Mesothelial cell of epicardium (in vitro differentiated cells): ENCODE measurements around the gene OGDH. TPM values are rescaled to one million over a fixed set of nuclear protein-coding genes. Genes with fewer than 3 reads are reported as not detected.
A peak's percentile ranks its signal among the peaks of the same experiment; 100 is the strongest.

ENCODE experiments used
- DNase-seq, 2 experiments: peaks; one replicate each; pipeline ENCODE4 v3.0.0; 2021; ENCODE audit warnings: low spot score in 2 of 2; ENCODE audit not compliant: unreplicated experiment in 2 of 2
- H3K27ac Mint-ChIP-seq: 2 replicates; pipeline ENCODE4 v1.8.0; 2021; ENCODE audit warnings: mixed read lengths
- H3K27me3 Mint-ChIP-seq: 2 replicates; pipeline ENCODE4 v1.8.0; 2021; ENCODE audit warnings: low read depth, mixed read lengths
- H3K36me3 Mint-ChIP-seq: 2 replicates; pipeline ENCODE4 v1.8.0; 2021; ENCODE audit warnings: mixed read lengths
- H3K4me1 Mint-ChIP-seq: 2 replicates; pipeline ENCODE4 v1.8.0; 2021; ENCODE audit warnings: mixed read lengths
- H3K4me3 Mint-ChIP-seq: 2 replicates; pipeline ENCODE4 v1.8.0; 2021; ENCODE audit warnings: mild to moderate bottlenecking, moderate library complexity, mixed read lengths
- H3K9me3 Mint-ChIP-seq: 2 replicates; pipeline ENCODE4 v1.8.0; 2021; ENCODE audit warnings: mixed read lengths
- total RNA-seq: library from RNA; stranded (reverse); gene quantifications from 3 replicates; pipeline ENCODE4 v1.2.1, GENCODE V29; 2021
- TF ChIP-seq, protein P1 (sequence below): fragments of 200-600 bp; sonication (generic); IDR thresholded peaks from one replicate; pipeline ENCODE4 v1.5.0; 2021; ENCODE audit warnings: antibody characterized with exemption; ENCODE audit not compliant: unreplicated experiment

OGDH gene
- total RNA-seq, 1 donor from 2014 or later = 71.2 TPM

DNA sequence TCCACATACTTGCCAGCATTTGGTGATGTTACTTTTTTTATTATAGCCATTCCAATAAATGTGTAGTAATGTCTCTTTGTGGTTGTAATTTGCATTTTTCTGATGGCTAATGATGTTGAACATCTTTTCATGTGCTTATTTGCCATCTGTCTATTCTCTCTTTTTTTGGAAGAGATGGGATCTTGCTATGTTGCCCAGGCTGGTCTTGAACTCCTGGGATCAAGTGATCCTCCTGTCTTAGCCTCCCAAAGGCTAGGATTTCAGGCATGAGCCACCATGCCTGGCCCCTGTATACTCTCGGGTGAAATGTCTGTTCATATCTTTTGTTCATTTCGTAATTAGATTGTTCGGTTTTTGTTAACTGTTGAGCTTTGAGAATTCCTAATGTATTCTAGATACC lies 3.4 kb downstream of the OGDH start:
- H3K27me3 Mint-ChIP-seq = no peaks in the 10 kb centered on the region
- no peaks in the 10 kb centered on the region for H3K9me3 Mint-ChIP-seq
- peak overlapping the region; percentile 26 for H3K27ac Mint-ChIP-seq
- DNase-seq = no peak
- no peak overlapping the region for H3K4me3 Mint-ChIP-seq
- no peaks in the 10 kb centered on the region for H3K36me3 Mint-ChIP-seq
- TF ChIP-seq, protein P1, sequence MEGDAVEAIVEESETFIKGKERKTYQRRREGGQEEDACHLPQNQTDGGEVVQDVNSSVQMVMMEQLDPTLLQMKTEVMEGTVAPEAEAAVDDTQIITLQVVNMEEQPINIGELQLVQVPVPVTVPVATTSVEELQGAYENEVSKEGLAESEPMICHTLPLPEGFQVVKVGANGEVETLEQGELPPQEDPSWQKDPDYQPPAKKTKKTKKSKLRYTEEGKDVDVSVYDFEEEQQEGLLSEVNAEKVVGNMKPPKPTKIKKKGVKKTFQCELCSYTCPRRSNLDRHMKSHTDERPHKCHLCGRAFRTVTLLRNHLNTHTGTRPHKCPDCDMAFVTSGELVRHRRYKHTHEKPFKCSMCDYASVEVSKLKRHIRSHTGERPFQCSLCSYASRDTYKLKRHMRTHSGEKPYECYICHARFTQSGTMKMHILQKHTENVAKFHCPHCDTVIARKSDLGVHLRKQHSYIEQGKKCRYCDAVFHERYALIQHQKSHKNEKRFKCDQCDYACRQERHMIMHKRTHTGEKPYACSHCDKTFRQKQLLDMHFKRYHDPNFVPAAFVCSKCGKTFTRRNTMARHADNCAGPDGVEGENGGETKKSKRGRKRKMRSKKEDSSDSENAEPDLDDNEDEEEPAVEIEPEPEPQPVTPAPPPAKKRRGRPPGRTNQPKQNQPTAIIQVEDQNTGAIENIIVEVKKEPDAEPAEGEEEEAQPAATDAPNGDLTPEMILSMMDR = no peak
- peaks cover 24% of the 10 kb centered on the region for H3K4me1 Mint-ChIP-seq

DNA sequence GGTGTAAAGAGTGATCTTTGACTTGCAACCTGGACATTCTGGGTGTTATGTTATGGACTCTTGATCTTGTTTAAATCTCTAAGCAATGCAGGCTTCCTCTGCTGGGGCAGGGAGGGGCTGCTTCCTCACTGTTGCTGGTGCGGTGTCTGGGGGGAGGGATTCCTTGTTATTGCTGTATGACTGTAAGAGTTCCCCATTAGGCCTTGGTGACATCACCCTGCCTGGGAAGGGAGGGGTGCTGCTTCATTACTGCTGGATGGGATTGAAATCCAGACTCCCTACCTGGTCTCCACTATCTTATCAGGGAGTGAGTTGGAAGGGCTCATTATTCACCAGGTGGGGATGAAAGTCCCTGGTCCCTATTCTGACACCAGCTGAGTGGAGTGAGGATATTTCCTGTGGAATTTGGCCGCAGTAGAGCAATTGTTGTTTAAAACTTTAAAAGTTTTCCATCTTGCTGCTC lies 8.8 kb downstream of the OGDH start:
- no peak for DNase-seq
- Mint-ChIP-seq H3K9me3 (no peaks in the 10 kb centered on the region), H3K27ac (peak overlapping the region; percentile 87), H3K36me3 (no peaks in the 10 kb centered on the region), H3K27me3 (no peaks in the 10 kb centered on the region), H3K4me1 (peaks cover 35% of the 10 kb centered on the region), H3K4me3 (no peak overlapping the region)
- TF ChIP-seq, protein P1 = no peak

DNA sequence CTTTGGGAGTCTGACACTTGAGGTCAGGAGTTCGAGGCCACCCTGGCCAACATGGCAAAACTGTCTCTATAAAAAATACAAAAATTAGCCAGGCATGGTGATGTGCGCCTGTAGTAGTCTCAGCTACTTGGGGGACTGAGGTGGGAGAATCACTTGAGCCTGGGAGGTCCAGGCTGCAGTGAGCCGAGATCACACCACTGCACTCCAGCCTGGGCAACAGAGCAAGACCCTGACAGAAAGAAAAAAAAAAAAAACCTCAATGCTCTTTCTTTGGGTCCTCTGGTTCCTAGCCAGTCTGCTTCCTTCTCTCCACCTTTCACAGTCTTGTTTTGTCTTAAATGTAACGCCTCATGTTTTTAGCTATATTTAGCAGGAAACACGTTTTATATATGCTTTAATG lies 9.4 kb downstream of the OGDH start:
- no peak overlapping the region for H3K27ac Mint-ChIP-seq
- DNase-seq = no peak
- no peaks in the 10 kb centered on the region for H3K36me3 Mint-ChIP-seq

DNA sequence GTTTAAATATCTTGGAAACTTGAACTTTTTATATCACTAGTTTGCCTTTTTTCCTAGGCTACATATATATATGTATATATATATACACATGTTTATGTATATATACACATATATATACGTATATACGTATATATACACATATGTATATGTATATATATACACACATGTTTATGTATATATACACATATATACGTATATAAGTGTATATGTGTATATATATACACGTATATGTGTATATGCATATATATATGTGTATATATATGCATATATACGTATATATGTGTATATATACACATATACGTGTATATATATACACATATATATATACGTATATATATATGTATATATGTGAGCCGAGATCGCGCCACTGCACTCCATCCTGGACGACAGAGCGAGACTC lies 10.1 kb downstream of the OGDH start:
- TF ChIP-seq, protein P1 = no peak
- Mint-ChIP-seq H3K4me3 (no peak overlapping the region), H3K9me3 (no peaks in the 10 kb centered on the region), H3K27me3 (no peaks in the 10 kb centered on the region), H3K36me3 (no peaks in the 10 kb centered on the region), H3K27ac (no peak overlapping the region), H3K4me1 (peaks cover 35% of the 10 kb centered on the region)
- no peak for DNase-seq

More for the DNA sequence above, 9.4 kb downstream of the OGDH start:
- H3K9me3 Mint-ChIP-seq = no peaks in the 10 kb centered on the region
- peaks cover 35% of the 10 kb centered on the region for H3K4me1 Mint-ChIP-seq
- no peaks in the 10 kb centered on the region for H3K27me3 Mint-ChIP-seq
- H3K4me3 Mint-ChIP-seq = no peak overlapping the region
- TF ChIP-seq, protein P1 = no peak

DNA sequence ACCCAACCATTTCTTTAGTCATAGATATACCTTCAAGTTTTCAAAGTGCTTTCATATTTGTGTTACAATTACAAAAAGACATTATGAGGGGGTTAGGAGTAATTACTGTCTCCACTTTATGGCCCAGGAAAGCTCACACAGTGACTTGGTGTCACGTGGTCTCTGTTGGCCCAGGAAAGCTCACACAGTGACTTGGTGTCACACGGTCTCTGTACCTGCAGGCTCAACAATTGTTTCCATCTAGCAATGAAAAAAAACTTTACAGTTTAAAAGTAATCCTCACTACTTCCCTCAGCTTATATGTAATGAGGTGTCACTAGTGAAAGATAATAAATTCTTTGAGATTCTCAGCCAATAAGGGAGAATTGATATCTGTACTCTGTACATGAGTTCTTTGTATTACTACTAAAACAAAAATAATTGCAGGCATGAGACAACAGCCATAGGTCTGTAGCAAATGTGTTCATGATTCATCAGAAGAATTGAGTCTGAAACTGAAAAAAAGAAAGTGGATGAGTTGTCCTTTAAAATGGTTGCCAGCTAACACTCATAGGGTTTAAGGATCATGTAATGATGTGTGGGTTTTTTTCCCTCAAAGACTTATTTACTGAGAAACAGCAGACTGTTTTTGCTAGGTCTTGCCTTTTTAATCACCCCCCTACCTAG lies 10.9 kb downstream of the OGDH start:
- Mint-ChIP-seq H3K4me3 (no peak overlapping the region), H3K9me3 (no peaks in the 10 kb centered on the region), H3K27me3 (no peaks in the 10 kb centered on the region), H3K36me3 (no peaks in the 10 kb centered on the region), H3K4me1 (peaks cover 35% of the 10 kb centered on the region), H3K27ac (peak overlapping the region; percentile 84)
- no peak for DNase-seq
- TF ChIP-seq, protein P1 = no peak
